ENCODE data around the gene NEDD9.

The NEDD9 gene

DNA sequence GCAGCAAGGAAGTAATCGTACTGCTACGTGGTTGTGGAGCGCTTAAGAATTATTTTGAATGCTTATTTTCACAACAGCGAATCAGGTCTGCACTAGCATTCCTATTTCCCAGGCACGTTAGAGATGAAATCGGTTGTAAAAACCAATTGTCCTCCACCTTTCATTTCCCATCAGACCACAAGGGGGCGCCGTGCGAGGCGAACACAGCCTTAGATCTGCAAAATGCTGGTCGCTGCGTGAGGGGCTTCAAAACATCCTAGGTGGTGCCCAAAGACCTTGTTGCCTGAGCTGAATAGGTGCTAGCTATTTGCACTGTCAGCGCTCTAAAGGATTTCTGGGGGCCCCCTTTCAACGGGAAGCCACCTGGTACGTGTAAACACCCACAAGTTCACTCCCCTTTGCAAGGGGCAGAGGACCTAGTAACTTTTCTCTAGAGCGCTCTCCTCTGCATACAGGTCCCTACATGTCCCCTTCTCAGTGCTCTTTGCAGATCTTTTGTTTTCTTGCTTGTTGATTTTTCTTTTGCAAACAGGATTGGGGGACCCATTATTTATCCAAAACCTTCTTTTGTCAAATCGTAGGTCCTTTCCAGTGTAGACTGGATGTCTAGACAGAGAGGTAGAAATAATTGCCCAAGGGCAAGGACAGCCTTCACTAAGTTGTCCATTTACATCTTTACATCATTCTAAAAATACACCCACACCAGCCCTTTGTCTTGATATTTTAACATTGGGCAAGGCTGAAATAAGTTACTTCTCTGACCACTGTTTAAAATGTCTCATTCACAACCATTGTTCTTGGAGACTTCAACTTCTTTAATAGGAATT is 59.8 kb downstream of the NEDD9 start:
- DNase-seq: peak; percentile 77

DNA sequence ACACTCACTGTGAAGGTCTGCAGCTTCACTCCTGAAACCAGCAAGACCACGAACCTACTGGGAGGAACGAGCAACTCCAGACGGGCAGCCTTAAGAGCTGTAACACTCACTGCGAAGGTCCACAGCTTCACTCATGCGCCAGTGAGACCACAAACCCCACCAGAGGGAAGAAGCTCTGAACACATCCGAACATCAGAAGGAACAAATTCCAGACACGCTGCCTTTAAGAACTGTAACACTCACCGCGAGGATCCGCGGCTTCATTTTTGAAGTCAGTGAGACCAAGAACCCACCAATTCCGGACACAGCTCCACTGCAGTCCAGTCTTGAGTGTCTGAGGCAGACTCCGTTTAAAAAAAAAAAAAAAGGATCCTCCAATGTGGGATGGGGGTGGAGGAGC is 60.5 kb downstream of the NEDD9 start:
- no peak for DNase-seq

DNA sequence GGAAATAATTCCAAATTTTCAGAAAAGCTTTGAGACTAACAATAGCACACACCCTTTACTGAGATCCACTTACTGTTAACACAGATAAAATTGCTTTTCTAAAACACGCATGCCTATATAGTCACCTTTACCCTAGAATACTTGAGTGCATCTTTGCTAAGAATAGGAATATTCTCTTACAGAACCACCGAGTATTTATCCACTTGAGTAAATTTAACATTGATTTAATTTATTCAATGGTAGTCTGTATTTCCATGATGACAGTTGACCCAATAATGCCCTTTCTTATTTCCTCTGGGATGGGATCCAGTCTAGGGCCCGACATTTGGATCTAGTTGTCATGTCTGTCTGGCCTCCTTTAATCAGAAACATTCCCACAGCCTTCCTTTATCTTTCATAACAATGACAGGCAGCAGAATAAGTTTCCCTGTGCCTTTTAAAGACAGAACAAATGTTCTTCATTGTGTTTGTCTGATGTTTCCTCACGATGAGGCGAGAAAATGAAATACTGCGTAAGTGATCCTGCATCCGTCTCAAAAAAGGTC is 64.3 kb downstream of the NEDD9 start:
- no peak for DNase-seq

DNA sequence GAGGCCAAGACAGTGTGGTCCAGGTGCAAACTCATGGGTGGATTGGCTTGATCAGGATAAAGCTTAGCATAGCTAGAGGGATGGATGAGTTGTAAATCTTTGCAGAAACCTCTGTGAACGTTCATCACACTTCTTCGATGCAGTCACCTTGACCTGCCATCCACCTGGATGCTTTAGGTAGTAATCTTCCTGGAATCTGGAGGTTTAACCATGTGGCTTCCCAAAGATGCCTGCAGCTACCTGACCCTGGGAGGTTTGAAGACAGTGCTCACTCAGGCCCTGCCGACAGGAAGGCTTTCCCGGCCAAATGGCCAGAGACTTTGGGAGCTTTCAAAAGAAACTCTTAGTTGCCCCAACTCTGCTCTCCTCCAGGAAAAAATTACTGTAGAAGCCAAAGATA is 65.5 kb downstream of the NEDD9 start:
- DNase-seq: no peak

DNA sequence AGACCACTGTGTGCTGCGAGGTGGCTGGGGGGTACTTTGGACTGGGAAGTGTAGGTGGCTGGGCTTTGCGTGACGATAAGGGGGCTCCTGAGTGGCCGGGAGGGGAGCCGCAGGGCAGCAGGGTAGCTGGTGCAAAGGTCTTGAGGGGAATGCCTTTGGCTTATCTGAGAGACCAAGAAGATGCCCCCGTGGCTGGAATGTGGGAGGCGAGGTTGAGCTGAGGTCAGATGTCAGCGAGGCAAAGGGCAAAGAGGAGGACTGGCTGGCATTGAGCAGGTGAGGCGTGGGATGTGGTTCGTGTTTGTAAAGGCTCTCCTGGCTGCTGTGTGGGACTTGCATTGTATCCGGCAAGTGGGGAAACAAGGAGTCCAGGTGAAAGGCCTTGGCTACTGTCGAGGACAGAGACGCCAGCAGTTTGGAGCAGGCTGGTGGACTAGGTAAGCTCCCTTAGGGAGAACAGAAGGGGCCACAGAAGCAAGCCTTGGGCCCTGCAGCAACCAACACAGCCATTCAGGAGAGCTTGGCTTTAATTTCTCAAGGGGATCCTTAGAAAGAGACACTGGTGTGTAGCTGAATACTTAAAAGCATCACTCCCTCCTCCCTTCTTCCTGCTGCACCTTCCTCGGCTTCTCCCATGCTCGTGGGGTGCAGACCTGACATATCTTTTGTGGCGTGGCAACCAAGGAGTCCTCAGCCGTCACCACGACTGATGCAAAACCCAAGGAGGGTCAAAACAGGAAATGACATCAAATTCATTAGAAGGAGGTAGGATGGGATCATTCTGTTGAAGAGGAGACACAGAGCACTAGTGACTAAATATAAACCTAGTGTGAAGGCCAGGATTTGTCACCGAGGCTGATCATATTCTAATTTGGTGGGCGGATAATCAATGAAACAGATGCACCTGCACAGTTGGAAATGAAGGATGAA is 67.5 kb downstream of the NEDD9 start:
- no peak for DNase-seq

DNA sequence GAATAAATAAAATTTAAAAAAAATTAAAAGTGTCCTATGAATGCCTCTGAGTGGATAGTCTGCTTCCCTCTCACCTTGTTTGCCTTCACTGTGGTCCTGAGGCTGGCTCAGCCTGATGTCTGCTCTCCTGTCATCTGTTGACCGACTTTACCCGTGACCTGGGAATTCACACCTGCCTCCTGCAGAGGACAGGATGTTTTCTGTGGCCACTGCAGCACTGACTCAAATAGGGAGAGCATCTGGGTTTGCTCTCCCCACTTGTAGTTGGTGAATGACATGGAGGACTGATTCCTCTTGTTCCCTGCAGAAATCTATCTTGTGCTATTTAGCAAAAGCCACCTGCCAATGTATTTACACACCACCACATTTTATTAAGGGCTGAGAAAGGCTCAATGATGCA is 68.5 kb downstream of the NEDD9 start:
- no peak for DNase-seq

DNA sequence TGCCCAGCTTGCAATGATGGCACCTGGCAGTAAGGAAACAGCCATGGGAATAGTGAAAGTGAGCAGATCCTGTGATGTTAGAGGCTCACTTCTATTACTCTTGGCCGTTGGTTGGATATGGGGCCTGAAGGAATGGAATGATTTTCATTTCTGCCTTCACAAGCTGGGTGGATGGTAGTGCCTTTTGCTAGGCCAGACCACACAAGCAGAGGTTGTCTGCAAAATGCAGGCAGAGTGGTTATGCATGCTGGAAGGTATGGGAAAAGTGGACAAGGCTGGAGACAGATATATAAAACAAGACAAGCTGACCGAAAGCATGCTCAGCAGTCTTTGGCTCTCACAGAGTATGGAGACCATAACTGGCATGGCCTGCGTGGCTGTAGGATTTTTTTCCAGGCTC is 70.2 kb downstream of the NEDD9 start:
- no peak for DNase-seq

DNA sequence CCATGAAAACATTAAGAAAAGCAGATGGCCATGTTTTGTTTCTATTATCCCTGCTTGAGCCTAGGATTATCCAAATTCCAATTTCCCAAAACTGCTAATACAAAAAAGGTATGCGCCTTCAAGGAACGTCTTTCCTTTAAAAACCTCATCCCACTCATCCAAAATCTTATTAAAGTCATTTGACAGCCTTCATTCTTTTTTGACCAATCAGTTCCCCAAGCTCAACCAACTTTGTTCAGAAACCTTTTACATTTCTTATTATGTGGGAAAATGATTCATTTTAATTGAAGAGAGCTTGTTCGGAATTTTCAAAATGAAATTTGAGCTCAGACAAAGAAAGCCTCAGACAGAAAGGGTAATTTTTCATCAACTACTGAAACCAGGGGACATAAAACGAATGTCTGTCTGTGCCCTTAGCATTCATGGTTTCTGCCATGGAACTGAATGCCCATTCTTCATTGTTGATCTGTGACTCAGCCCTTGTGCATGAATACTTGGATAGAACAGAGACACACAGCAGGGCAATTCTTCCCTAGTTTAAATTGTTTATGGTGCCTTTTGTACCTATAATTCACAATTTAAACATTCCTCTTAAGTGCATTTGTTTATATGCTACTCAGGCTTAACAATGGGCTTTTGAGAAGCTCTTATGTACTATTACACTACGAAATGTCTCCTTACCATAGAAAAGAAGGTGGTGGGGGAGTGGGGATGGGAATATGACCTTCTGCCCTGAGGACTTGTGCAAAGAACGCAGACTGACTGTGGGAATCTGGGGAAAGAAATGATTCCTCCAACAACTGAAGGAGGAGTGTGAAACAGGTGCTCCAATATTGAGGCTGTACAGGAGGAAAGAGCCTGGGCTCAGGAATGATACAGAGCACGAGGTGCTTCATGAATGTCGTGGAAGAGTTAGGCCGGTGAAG is 71.2 kb downstream of the NEDD9 start:
- DNase-seq: no peak

DNA sequence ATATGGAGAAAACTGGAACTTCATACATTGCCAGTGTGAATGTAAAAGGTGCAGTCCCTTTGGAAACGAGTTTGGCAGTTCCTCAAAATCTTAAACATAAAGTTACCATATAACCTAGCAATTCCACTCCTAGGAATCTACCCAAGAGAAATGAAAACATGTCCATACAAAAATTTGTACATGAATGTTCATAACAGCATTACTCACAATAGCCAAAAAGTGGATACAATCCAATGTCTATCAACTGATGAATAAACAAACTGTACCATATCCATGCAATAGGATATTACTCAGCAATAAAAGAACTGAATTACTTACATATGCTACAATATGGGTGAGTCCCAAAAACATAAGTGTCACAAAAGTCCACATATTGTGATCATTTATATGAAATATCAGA is 72.3 kb downstream of the NEDD9 start:
- DNase-seq: no peak

DNA sequence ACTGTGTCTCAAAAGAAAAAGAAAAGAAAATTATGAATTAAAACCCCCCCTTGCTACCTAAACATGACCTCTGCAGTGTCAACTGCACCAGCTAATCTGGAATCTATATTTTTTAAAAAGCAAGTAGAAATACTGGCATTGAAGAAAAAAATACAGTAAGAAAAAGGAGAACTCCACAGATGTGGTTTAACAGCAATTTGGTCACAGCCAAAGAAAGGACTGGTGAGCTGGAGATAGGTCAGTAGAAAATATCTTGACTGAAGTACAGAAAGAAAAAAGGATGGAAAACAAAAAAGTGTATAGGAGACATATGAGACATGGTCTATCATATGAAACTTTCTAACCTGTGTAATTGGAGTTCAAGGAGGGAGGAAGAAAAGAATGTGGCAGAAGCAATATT is 76.9 kb downstream of the NEDD9 start:
- DNase-seq: peak; percentile 46

DNA sequence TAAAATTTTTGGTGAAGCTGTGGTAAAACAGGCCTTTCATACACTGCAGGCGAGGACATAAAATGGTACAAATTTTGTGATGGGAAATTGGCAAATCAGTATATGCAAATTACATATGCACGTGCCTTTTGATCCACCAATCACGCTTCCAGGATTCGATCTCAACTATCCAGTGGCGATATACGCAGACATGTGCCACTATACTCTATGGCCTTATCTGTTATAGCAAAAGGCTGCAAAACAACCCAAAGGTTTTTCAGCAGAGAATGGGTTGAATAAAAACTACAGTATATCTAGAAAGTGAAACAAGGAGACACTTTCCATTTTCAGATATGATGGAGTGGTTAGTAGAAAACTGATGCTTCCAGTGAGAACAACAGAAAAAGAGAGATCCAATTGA is 79.0 kb downstream of the NEDD9 start:
- no peak for DNase-seq

DNA sequence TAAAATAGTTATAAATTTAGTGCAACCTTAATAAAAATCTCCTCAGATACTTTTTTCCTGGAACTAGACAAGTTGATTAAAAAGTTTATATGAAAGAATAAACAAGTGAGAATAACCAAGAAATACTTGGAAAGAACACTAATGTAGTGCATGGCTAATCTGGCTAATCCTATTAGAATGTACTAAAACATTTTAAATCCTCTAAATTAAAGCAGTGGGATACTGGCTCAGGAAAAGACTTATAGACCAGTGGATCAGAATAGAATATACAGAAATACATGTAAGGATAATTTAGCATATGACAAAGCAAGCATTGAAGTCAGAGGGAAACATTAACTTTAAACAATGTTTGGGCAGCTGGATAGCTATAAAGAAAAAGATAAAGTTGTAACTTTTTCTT is 79.9 kb downstream of the NEDD9 start:
- no peak for DNase-seq

DNA sequence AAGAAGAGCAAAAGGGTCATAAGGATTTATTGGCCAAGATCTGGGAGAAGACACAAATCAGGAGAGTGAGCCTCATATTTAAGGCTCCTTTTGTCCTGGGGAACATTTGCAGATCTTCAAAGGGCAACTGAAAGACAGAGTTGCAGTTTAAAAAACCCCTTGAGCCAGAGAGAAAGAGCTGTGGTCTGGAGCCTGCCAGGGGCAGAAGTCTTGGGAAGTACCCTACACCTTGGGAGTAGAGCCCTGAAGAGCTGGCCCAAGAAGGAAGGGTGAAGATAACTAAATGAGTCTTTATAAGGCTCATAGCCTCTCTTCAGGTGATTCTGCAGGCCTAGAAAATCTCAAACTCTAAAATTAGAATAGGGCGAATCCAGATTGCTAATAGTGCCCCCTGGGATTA is 81.0 kb downstream of the NEDD9 start:
- DNase-seq: no peak

DNA sequence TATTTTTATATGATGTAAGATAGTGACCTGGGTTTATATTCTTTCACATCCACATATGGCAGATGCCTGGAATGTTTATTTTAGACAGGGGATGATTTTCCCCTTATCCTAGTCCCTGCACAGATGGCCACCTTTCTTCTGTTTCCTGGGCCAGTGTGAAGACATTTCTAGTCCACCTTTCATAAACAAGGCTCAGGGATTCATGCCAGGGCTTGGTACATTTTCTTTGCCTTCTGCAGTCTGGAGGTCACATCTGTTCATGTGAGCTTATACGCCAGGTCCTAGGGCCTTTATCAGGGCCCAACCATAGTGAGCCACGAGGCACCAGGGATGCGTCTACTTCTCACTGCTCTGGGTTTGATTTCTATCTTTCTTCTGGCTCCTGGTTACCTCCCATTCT is 82.9 kb downstream of the NEDD9 start:
- no peak for DNase-seq

DNA sequence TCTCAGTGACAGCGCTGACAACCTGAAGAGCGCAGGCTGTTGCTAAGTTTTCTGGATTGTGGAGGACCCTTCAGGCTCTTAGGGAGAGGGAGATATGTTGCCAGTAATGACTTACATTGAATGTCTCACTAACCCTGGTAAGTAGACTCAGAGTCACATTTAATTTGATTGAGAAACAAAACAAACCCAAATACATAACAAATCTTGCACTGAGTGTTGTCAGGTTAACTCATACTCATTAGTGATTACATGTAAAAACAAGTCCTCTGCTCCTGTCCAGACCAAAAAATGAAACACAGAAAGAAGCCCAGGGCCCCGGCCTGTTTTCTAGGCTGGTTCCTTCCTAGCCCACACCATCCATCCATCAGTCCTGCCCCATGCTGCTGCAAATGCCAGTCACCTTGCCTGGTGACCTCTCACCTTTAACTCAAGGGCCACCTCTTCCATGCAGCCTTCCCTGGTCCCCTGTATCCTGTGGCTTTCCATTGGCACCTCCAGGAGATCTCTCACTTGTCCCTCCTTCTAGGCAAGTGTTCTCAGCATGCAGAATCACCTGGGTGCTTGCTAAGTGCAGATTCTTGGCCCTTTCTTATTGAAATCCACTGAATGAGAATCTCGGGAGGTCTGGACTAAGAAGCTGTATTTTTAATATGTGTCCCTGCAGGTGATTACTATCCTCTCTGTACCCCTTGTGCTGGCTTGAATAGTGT is 86.2 kb downstream of the NEDD9 start:
- no peak for DNase-seq

DNA sequence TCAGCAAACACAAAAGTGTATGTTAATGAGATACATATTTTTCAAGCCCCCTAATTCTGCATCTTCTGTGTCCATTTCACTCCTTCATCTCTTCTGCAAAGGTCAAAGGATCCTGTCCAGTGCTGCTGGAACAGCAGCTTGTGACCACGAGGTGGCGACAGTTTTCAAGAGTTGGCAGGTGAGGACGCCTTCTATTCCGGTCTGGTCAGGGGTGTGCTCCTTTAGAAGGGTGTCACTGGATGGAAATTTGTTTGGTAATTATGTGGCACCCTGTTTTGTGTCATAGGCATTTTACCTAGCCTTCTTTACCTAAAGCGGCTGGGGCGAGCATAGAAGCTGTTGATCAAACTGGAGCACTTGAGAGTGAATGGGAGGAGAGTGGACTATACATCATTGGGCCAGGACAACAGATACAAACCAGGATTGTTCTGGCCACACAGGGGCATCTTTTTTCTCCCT is 88.0 kb downstream of the NEDD9 start:
- peak; percentile 88 for DNase-seq

DNA sequence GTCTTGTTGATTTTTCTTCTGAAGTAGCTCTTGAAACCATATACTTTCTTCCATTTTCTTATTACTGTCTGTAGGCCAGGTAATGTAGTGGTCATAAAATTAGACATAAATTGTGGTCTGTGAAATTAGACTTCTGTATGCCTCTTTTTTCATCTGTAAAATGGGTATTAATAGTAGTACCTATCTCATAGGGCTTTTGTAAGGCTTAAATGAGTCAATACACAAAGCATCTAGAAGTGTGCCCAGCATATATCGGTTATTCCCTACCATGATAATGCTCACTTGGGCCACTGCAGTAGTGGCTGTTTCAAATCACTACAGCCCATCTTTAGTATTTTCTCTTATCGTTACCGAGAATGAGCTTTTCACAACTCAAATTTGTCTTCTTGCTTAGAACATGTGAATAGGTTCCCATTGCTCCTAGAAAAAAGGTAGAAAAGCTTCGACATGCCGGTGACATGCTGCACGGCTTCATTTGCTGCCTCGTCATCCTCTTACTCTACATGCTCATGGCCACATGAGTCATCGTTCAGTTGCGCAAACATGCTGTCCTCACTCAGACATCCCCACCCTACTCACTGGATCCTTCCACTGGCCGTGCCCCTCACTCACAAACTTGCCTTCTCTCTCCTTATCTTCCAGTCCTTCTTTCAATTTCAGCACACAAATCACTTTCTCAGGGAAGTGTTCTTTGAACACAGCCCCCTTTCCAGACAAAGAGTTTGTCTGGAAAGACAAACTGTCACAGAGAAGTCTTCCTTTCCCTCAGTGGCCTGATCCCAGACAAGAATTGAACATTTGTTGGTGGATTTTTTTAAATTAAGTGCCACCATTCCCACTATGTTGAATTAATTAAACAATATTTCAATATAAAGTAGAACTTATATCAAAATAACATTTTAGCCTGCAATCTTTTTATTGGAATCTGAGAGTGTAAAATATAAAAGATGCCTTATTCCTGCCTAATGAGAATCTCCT is 88.8 kb downstream of the NEDD9 start:
- DNase-seq: peak; percentile 91

DNA sequence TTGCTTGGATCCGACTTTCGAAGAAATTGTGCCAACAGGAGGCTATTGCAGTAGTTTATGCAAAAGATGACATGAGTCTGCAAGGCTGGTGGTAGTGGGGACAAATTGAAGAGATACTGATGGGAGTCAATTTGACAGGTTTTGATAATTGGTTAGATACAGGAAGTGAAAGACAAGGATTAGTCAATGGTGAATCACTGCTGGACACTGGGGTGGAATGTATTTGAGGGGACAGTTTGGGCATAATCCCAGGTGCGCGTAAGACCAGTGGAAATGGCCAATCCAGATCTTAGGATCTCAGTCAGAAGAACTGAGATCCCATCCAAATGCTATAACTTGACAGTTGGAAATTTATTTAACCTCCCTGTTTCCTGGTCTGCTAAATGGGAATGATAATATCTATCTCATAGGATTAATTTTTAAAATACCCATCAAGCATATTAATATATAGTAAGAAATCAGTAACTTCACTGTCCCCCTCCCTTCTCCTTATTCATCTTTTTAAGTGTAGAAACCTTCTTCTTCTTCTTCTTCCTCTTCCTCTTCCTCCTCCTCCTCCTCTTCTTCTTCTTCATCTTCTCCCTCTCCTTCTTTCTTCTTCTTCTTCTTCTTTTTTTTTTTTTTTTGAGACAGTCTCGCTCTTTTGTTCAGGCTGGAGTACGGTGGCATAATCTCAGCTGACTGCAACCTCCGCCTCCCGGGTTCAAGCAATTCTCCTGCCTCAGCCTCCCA is 90.0 kb downstream of the NEDD9 start:
- no peak for DNase-seq

DNA sequence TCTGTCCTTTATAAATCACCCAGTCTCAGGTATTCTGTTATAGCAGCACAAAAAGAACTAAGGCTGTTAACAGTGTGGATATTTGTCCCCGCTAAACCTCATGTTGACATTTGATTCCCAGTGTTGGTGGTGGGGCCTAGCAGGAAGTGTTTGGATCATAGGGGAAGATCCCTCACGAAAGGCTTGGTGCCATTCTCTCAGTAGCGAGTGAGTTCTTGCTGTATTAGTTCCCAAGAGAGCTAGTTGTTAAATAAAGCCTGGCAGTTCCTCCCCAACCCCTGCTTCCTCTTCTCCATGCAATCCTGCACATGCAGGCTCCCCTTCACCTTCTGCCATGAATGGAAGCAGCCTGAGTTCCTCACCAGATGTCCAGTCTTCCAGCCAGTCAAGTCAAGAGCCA is 91.2 kb downstream of the NEDD9 start:
- no peak for DNase-seq

DNA sequence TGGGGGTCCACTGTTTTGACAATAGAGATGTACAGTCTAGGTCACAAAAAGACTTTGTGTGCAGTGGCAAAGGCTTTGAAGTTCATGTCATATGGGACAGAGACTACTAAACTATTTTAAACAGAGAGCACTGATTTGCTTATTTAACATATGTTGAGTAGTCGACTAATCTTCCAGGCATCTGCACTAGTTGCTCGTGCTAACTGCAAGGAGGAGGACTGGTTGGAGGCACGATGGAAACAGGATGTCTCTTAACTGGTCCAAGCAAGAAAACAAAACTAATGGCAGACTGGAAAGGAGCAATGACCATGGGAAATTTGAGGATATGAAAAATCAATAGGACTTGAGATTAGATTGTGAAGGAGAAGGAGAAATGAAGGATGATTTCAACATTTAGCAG is 92.4 kb downstream of the NEDD9 start:
- DNase-seq: no peak

Measured in OCI-M1 (cell line).